ENCODE results near the gene WNK1.

DNA sequence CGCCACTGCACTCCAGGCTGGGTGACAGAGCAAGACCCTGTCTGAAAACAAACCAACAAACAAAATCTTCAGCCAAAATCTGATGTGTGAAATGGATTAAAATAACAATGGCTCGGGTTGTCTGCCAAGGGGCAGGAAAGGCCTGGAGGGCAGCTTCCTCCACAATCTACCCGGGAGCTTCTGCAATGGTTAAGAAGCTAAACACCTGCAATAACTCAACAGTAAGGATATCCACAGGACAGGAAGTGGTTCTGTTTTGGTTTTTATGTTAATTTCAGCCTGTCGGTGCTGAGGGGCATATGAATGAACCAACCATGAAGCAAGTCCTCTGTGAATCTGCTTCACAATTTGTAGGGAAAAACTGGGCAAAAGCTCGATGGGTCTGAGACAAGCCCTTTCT is 162.7 kb downstream of the WNK1 start:
- no peak for TF ChIP-seq CTCF (IDR thresholded peaks at IDR 0.05)
- no peak for TF ChIP-seq POLR2A (IDR thresholded peaks at IDR 0.05)

Data from lower leg skin (tissue), 3 donors.